Breast epithelium (tissue), 3 donors: ENCODE data around the gene PDZD7.
A peak's percentile ranks its signal among the peaks of the same experiment; 100 is the strongest.

ENCODE experiments used
- CTCF ChIP-seq, 3 donors: fragments of 450-650 bp; IDR thresholded peaks; one replicate each; pipeline ENCODE4 v1.5.1; 2016 to 2017; ENCODE audit warnings: antibody characterized with exemption in 3 of 3, mild to moderate bottlenecking in 3 of 3, moderate library complexity in 3 of 3
- POLR2A ChIP-seq: fragments of 450-650 bp; IDR thresholded peaks from one replicate; pipeline ENCODE4 v1.6.1; 2016; ENCODE audit warnings: antibody characterized with exemption, mild to moderate bottlenecking, moderate library complexity

- TF ChIP-seq POLR2A (no peak), CTCF (IDR thresholded peaks at IDR 0.05) (peak in 2 of 3 donors; percentile 16 to 29)
Observed at GRCh38 chr10:101062232-101063049, 31.5 kb upstream of the PDZD7 start.
